ENCODE measurements around the gene FAM177B. TPM values are rescaled to one million over a fixed set of nuclear protein-coding genes. Genes with fewer than 3 reads are reported as not detected.
"Not testable (repeated sequence)": the region's sequence is repeated elsewhere in the genome, so short reads cannot be mapped to it uniquely, and the experiment has no call there.

Gene FAM177B
- total RNA-seq, 1 donor, result 0.27 TPM

GRCh38 chr1:222739465-222739864 is 2.5 kb downstream of the FAM177B start:
- no peak for DNase-seq (ENCODE audit: low read depth in 2 of 3, low spot score in 2 of 3)

- no peak for DNase-seq (ENCODE audit: low read depth in 2 of 3, low spot score in 2 of 3)
These were observed 2.9 kb downstream of the FAM177B start for GRCh38 chr1:222739929-222740328.

- not testable (repeated sequence) for DNase-seq (ENCODE audit: low read depth in 2 of 3, low spot score in 2 of 3)
These were observed 4.8 kb downstream of the FAM177B start for GRCh38 chr1:222741630-222742457.

- no peak for DNase-seq (ENCODE audit: low read depth in 2 of 3, low spot score in 2 of 3)
These were observed 12.9 kb downstream of the FAM177B start for GRCh38 chr1:222749927-222750326.

- DNase-seq (ENCODE audit: low read depth in 2 of 3, low spot score in 2 of 3), result no peak
These were observed 13.6 kb downstream of the FAM177B start for GRCh38 chr1:222750651-222751050.

GRCh38 chr1:222751255-222751654 is 14.3 kb downstream of the FAM177B start:
- DNase-seq (ENCODE audit: low read depth in 2 of 3, low spot score in 2 of 3), result no peak

- peak in 1 of 3 donors; percentile 51 for DNase-seq (ENCODE audit: low read depth in 2 of 3, low spot score in 2 of 3)
These were observed 17.6 kb downstream of the FAM177B start for GRCh38 chr1:222754366-222755139.

GRCh38 chr1:222757646-222758268 is 20.8 kb downstream of the FAM177B start:
- DNase-seq (ENCODE audit: low read depth in 2 of 3, low spot score in 2 of 3), result no peak

GRCh38 chr1:222759451-222760035 is 22.5 kb downstream of the FAM177B start:
- DNase-seq (ENCODE audit: low read depth in 2 of 3, low spot score in 2 of 3), result no peak

- no peak for DNase-seq (ENCODE audit: low read depth in 2 of 3, low spot score in 2 of 3)
These were observed 24.1 kb downstream of the FAM177B start for GRCh38 chr1:222761083-222761482.

GRCh38 chr1:222762178-222762577 is 25.2 kb downstream of the FAM177B start:
- DNase-seq (ENCODE audit: low read depth in 2 of 3, low spot score in 2 of 3), result not testable (repeated sequence)

GRCh38 chr1:222767152-222767571 is 30.2 kb downstream of the FAM177B start:
- no peak for DNase-seq (ENCODE audit: low read depth in 2 of 3, low spot score in 2 of 3)

- DNase-seq (ENCODE audit: low read depth in 2 of 3, low spot score in 2 of 3), result no peak
These were observed 31.6 kb downstream of the FAM177B start for GRCh38 chr1:222768592-222768991.

GRCh38 chr1:222769181-222769580 is 32.2 kb downstream of the FAM177B start:
- DNase-seq (ENCODE audit: low read depth in 2 of 3, low spot score in 2 of 3), result no peak

GRCh38 chr1:222769971-222770620 is 33.1 kb downstream of the FAM177B start:
- no peak for DNase-seq (ENCODE audit: low read depth in 2 of 3, low spot score in 2 of 3)

- peak in 2 of 3 donors; percentile 80 to 96 for DNase-seq (ENCODE audit: low read depth in 2 of 3, low spot score in 2 of 3)
These were observed 36.0 kb downstream of the FAM177B start for GRCh38 chr1:222772996-222773379.

- DNase-seq (ENCODE audit: low read depth in 2 of 3, low spot score in 2 of 3), result no peak
These were observed 40.5 kb downstream of the FAM177B start for GRCh38 chr1:222777463-222777862.

- no peak for DNase-seq (ENCODE audit: low read depth in 2 of 3, low spot score in 2 of 3)
These were observed 41.0 kb downstream of the FAM177B start for GRCh38 chr1:222777977-222778376.

- DNase-seq (ENCODE audit: low read depth in 2 of 3, low spot score in 2 of 3), result no peak
These were observed 44.2 kb downstream of the FAM177B start for GRCh38 chr1:222781251-222781650.

GRCh38 chr1:222783051-222783450 is 46.0 kb downstream of the FAM177B start:
- DNase-seq (ENCODE audit: low read depth in 2 of 3, low spot score in 2 of 3), result no peak
